Measurements from ENCODE around the gene FAM20A.
"Not testable (repeated sequence)": the region's sequence is repeated elsewhere in the genome, so short reads cannot be mapped to it uniquely, and the experiment has no call there.

FAM20A gene

GRCh38 chr17:68518063-68518815, 82.9 kb downstream of the FAM20A start:
- no peak for DNase-seq

GRCh38 chr17:68517605-68518004, 83.6 kb downstream of the FAM20A start:
- DNase-seq = not testable (repeated sequence)

- no peak for DNase-seq
Measured at GRCh38 chr17:68516732-68517131, 84.4 kb downstream of the FAM20A start.

GRCh38 chr17:68514831-68515635, 86.1 kb downstream of the FAM20A start:
- DNase-seq = no peak

- no peak for DNase-seq
Measured at GRCh38 chr17:68513932-68514331, 87.2 kb downstream of the FAM20A start.

GRCh38 chr17:68512960-68513474, 88.2 kb downstream of the FAM20A start:
- DNase-seq = peak; percentile 27

GRCh38 chr17:68512247-68512959, 88.8 kb downstream of the FAM20A start, which contains the start of gene PRKAR1A:
TSS of gene PRKAR1A (plus strand) at chr17:68512430. CDS start at chr17:68515400, 2,970 bp downstream.
- peak; percentile 93 for DNase-seq

GRCh38 chr17:68511671-68512246, 89.4 kb downstream of the FAM20A start:
- peak; percentile 67 for DNase-seq

- no peak for DNase-seq
Measured at GRCh38 chr17:68511254-68511670, 89.9 kb downstream of the FAM20A start.

- DNase-seq = peak; percentile 67
Measured at GRCh38 chr17:68509141-68510057, 91.8 kb downstream of the FAM20A start.

- DNase-seq = no peak
Measured at GRCh38 chr17:68507576-68507975, 93.6 kb downstream of the FAM20A start.

GRCh38 chr17:68505951-68506350, 95.2 kb downstream of the FAM20A start:
- no peak for DNase-seq

GRCh38 chr17:68501074-68501473, 100.1 kb downstream of the FAM20A start:
- DNase-seq = no peak

GRCh38 chr17:68499587-68499986, 101.6 kb downstream of the FAM20A start:
- DNase-seq = no peak

- DNase-seq = no peak
Measured at GRCh38 chr17:68498479-68499326, 102.5 kb downstream of the FAM20A start.

GRCh38 chr17:68497885-68498319, 103.3 kb downstream of the FAM20A start:
- no peak for DNase-seq

GRCh38 chr17:68495081-68495480, 106.1 kb downstream of the FAM20A start:
- DNase-seq = no peak

GRCh38 chr17:68492394-68493054, 108.6 kb downstream of the FAM20A start:
- not testable (repeated sequence) for DNase-seq

- no peak for DNase-seq
Measured at GRCh38 chr17:68491381-68492231, 109.6 kb downstream of the FAM20A start.

Data from NK-92 treated with Interleukin-12 subunit alpha and Interleukin-12 subunit beta, amount 100 ng/mL, for 24 hours (cell line).